Measurements from ENCODE around the gene CAVIN4. TPM values are rescaled to one million over a fixed set of nuclear protein-coding genes. Genes with fewer than 3 reads are reported as not detected.

The CAVIN4 gene
- total RNA-seq, 1 experiment from 2014 or later, result 0.95 TPM

GRCh38 chr9:100590481-100590880 lies 12.6 kb downstream of the CAVIN4 start:
- Histone ChIP-seq H3K27me3 (ENCODE audit: low read length) (no peaks in the 10 kb centered on the region), H3K9me2 (replicated peaks; ENCODE audit: low read length) (no peaks in the 10 kb centered on the region), H3K9me3 (ENCODE audit: low read length) (no peaks in the 10 kb centered on the region), H3K27ac (ENCODE audit: low read length) (no peak overlapping the region), H3K36me3 (ENCODE audit: low read depth, low read length) (no peaks in the 10 kb centered on the region), H4K20me1 (ENCODE audit: low read length) (no peaks in the 10 kb centered on the region), H3K79me2 (ENCODE audit: low read length) (no peaks in the 10 kb centered on the region), H3K4me2 (ENCODE audit: low read length) (no peak overlapping the region), H2AFZ (ENCODE audit: low read length) (no peak overlapping the region), H3F3A (ENCODE audit: low read length, unreplicated experiment) (no peaks in the 10 kb centered on the region), H3K4me3 (ENCODE audit: low read length) (no peak overlapping the region), H3K9ac (ENCODE audit: low read length) (no peak overlapping the region), H3K4me1 (ENCODE audit: insufficient read depth, low read length) (peaks cover 28% of the 10 kb centered on the region)
- TF ChIP-seq EZH2 (IDR thresholded peaks at IDR 0.05; ENCODE audit: low read length, unreplicated experiment), result no peak
- no peak for TF ChIP-seq CTCF (conservative IDR thresholded peaks at IDR 0.05; ENCODE audit: low read depth, low read length)
- no peak for TF ChIP-seq EZH2phosphoT487 (IDR thresholded peaks at IDR 0.05; ENCODE audit: borderline replicate concordance, low read length)
- ATAC-seq (peak; percentile 8; the same call in 1 of the 2 replicates), DNase-seq (no peak)
- intact Hi-C loops (cut with micrococcal nuclease), result loop anchor here (10.0 kb wide), 1 partner anchor 236 kb away; the partner anchor contains the start of gene TEX10
- CTCF ChIA-PET, result no interaction called here
- BruUV-seq (replicated peaks), result no TSS peak
- POLR2A ChIA-PET (ENCODE audit: unreplicated experiment), result no interaction called here

- no peaks in the 10 kb centered on the region for H3F3A ChIP-seq (ENCODE audit: low read length, unreplicated experiment)
- no peak overlapping the region for H3K4me3 ChIP-seq (ENCODE audit: low read length)
- no peak overlapping the region for H3K27ac ChIP-seq (ENCODE audit: low read length)
- no peak overlapping the region for H2AFZ ChIP-seq (ENCODE audit: low read length)
- BruUV-seq (replicated peaks), result no TSS peak
- no peak overlapping the region for H3K4me2 ChIP-seq (ENCODE audit: low read length)
- H3K27me3 ChIP-seq (ENCODE audit: low read length), result no peaks in the 10 kb centered on the region
- no peaks in the 10 kb centered on the region for H3K36me3 ChIP-seq (ENCODE audit: low read depth, low read length)
- no peaks in the 10 kb centered on the region for H3K9me2 ChIP-seq (replicated peaks; ENCODE audit: low read length)
- H3K4me1 ChIP-seq (ENCODE audit: insufficient read depth, low read length), result peaks cover 28% of the 10 kb centered on the region
- POLR2A ChIA-PET (ENCODE audit: unreplicated experiment), result no interaction called here
- no peaks in the 10 kb centered on the region for H4K20me1 ChIP-seq (ENCODE audit: low read length)
- CTCF ChIA-PET, result no interaction called here
- H3K9ac ChIP-seq (ENCODE audit: low read length), result no peak overlapping the region
- intact Hi-C loops (cut with micrococcal nuclease), result loop anchor here (10.0 kb wide), 1 partner anchor 236 kb away; the partner anchor contains the start of gene TEX10
- no peaks in the 10 kb centered on the region for H3K79me2 ChIP-seq (ENCODE audit: low read length)
- TF ChIP-seq EZH2phosphoT487 (IDR thresholded peaks at IDR 0.05; ENCODE audit: borderline replicate concordance, low read length), result no peak
- no peak for TF ChIP-seq CTCF (conservative IDR thresholded peaks at IDR 0.05; ENCODE audit: low read depth, low read length)
- no peak for TF ChIP-seq EZH2 (IDR thresholded peaks at IDR 0.05; ENCODE audit: low read length, unreplicated experiment)
- no peak for ATAC-seq
- H3K9me3 ChIP-seq (ENCODE audit: low read length), result no peaks in the 10 kb centered on the region
- DNase-seq, result no peak
These were observed 13.3 kb downstream of the CAVIN4 start for GRCh38 chr9:100591139-100591538.

DNA sequence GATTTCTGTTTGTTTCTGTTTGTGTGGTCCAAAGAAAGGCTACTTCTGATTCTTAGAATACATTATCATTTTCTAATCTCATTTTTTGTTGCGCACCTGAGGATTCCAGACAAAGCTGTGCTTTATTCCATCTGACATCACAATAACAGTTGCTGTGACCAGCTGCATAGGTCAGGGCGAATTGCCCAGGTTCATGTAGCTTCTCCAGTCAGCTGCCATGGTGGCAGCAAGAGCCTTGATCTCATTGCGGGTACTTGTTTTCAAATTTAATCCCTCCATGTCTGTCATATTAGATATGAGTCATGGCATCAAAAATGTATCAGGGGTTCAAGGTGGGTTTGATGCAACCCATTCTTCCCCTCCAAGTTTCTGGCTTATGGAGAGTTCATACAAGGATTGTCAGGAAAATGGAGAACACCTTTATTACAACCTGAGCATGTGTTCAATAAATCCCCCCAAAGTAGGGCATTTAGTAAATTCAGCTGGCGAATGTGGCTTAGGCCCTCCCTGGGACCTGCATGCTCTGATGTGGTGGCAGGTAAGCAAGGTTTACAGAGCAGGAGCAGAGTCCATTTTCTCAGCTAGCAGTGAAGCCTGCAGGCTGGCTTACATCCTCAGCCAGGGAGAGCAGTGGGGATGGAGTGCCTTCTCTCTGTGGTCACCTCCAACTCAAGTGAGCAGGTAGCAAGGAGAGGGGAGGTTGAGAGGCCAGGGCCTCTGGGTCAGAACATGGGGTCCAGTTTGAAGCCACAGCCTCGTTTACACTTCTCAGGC lies 13.9 kb downstream of the CAVIN4 start:
- BruUV-seq (replicated peaks), result no TSS peak
- POLR2A ChIA-PET (ENCODE audit: unreplicated experiment), result no interaction called here
- intact Hi-C loops (cut with micrococcal nuclease), result loop anchor here (10.0 kb wide), 1 partner anchor 237 kb away; the partner anchor contains the start of gene TEX10

More for the DNA sequence above, 13.9 kb downstream of the CAVIN4 start:
- Histone ChIP-seq H3K79me2 (ENCODE audit: low read length) (no peaks in the 10 kb centered on the region), H3K9ac (ENCODE audit: low read length) (no peak overlapping the region), H3K9me3 (ENCODE audit: low read length) (no peaks in the 10 kb centered on the region), H2AFZ (ENCODE audit: low read length) (no peak overlapping the region), H3K9me2 (replicated peaks; ENCODE audit: low read length) (no peaks in the 10 kb centered on the region), H3K36me3 (ENCODE audit: low read depth, low read length) (no peaks in the 10 kb centered on the region), H3K4me2 (ENCODE audit: low read length) (no peak overlapping the region), H4K20me1 (ENCODE audit: low read length) (no peaks in the 10 kb centered on the region), H3K27me3 (ENCODE audit: low read length) (no peaks in the 10 kb centered on the region), H3K4me1 (ENCODE audit: insufficient read depth, low read length) (peaks cover 26% of the 10 kb centered on the region), H3K4me3 (ENCODE audit: low read length) (no peak overlapping the region), H3K27ac (ENCODE audit: low read length) (no peak overlapping the region), H3F3A (ENCODE audit: low read length, unreplicated experiment) (no peaks in the 10 kb centered on the region)
- ATAC-seq (no peak), DNase-seq (no peak)
- CTCF ChIA-PET, result no interaction called here
- TF ChIP-seq CTCF (conservative IDR thresholded peaks at IDR 0.05; ENCODE audit: low read depth, low read length), result no peak
